SK-N-MC (cell line): ENCODE results near the gene BACH2.

Source experiments
- EZH2 ChIP-seq: fragments of 200-600 bp; sonication (generic); IDR thresholded peaks from one replicate; pipeline ENCODE4 v1.6.1; 2017; ENCODE audit warnings: antibody characterized with exemption
- POLR2AphosphoS5 ChIP-seq: IDR thresholded peaks from 2 replicates; pipeline ENCODE4 v1.6.1; 2012; ENCODE audit warnings: mild to moderate bottlenecking, low read depth, low read length, borderline replicate concordance

GRCh38 chr6:90293319-90293953 is 3.2 kb downstream of the BACH2 start:
- TF ChIP-seq POLR2AphosphoS5 (no peak), EZH2 (no peak)
